Ishikawa (cell line): Measurements from ENCODE around the gene PLXNA2.

Experiments
- CEBPB ChIP-seq: IDR thresholded peaks from 2 replicates; pipeline ENCODE4 v1.6.1; 2012
- CREB1 ChIP-seq: IDR thresholded peaks from 2 replicates; pipeline ENCODE4 v1.6.1; 2012; ENCODE audit warnings: low read depth
- EGR1 ChIP-seq: IDR thresholded peaks from 2 replicates; pipeline ENCODE4 v1.6.1; 2012
- EP300 ChIP-seq: IDR thresholded peaks from 2 replicates; pipeline ENCODE4 v1.6.1; 2012; ENCODE audit warnings: borderline replicate concordance
- FOXM1 ChIP-seq: IDR thresholded peaks from 2 replicates; pipeline ENCODE4 v1.6.1; 2012; ENCODE audit warnings: low read depth, borderline replicate concordance
- MAX ChIP-seq: IDR thresholded peaks from 2 replicates; pipeline ENCODE4 v1.6.1; 2012
- NFIC ChIP-seq: IDR thresholded peaks from 2 replicates; pipeline ENCODE4 v1.6.1; 2012
- RAD21 ChIP-seq: IDR thresholded peaks from 2 replicates; pipeline ENCODE4 v1.6.1; 2012; ENCODE audit warnings: low read depth
- REST ChIP-seq: IDR thresholded peaks from 2 replicates; pipeline ENCODE4 v1.6.1; 2012; ENCODE audit warnings: low read depth, mild to moderate bottlenecking
- TAF1 ChIP-seq: IDR thresholded peaks from 2 replicates; pipeline ENCODE4 v1.6.1; 2012; ENCODE audit warnings: low read depth, mild to moderate bottlenecking
- TCF12 ChIP-seq: IDR thresholded peaks from 2 replicates; pipeline ENCODE4 v1.6.1; 2012; ENCODE audit warnings: low read depth
- TEAD4 ChIP-seq: IDR thresholded peaks from 2 replicates; pipeline ENCODE4 v1.6.1; 2012
- YY1 ChIP-seq: IDR thresholded peaks from 2 replicates; pipeline ENCODE4 v1.6.1; 2012; ENCODE audit warnings: low read depth
- ZBTB7A ChIP-seq: IDR thresholded peaks from 2 replicates; pipeline ENCODE4 v1.6.1; 2012; ENCODE audit warnings: low read depth
- TF ChIP-seq, protein P1 (sequence below): IDR thresholded peaks from 2 replicates; pipeline ENCODE4 v1.6.1; 2012

PLXNA2 gene

GRCh38 chr1:208231881-208232661 lies 12.1 kb downstream of the PLXNA2 start:
- TF ChIP-seq TAF1, result no peak
- no peak for TF ChIP-seq ZBTB7A
- TF ChIP-seq CREB1, result no peak
- no peak for TF ChIP-seq MAX
- TF ChIP-seq FOXM1, result no peak
- TF ChIP-seq, protein P1, sequence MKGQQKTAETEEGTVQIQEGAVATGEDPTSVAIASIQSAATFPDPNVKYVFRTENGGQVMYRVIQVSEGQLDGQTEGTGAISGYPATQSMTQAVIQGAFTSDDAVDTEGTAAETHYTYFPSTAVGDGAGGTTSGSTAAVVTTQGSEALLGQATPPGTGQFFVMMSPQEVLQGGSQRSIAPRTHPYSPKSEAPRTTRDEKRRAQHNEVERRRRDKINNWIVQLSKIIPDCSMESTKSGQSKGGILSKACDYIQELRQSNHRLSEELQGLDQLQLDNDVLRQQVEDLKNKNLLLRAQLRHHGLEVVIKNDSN, result no peak
- no peak for TF ChIP-seq CEBPB
- no peak for TF ChIP-seq YY1
- TF ChIP-seq RAD21, result no peak
- TF ChIP-seq TEAD4, result no peak
- no peak for TF ChIP-seq EP300
- no peak for TF ChIP-seq TCF12
- no peak for TF ChIP-seq NFIC

DNA sequence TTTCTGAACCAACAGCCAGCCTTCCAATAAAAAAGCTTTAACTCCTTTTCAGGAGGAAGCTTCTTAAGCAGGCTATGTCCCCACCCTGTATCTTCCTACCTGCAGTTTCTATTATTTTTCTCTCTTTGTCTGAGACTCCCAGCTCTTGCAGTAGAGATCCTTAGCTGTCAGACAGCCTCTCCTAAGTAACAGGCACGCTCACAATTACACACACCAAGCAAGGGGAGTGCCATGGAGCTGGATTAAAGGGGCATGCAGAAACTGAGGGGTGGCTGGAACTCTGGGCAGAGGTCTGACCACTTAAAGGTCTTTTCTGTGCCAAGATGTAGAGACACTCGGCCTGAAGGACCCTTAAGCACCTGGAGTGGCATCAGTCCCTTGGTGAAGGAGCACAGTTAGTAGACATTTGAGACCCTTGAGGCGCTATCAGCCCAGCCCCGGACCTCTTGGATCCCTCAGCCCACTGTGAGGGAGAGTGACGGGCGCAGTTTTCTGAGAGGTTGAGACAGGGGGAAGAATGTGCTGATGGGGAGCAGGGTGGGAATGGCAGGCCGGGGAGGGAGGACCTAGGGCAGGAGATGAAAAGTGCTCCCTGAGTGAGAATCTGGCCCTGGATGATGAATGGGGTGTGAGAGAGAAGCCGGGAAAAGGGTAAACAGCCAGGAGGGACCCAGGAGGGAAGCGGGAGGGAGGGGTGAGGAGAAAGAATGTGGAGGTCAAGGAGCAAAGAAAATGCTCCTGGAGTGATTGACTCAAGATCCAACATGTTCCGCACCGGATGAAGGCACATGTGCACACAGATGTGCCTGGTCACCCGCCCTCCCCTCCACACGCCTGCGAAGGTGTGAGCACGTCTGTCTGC lies 13.3 kb downstream of the PLXNA2 start:
- no peak for TF ChIP-seq TEAD4
- no peak for TF ChIP-seq TAF1
- TF ChIP-seq EGR1, result no peak

- no peak for TF ChIP-seq FOXM1
- TF ChIP-seq ZBTB7A, result no peak
- no peak for TF ChIP-seq REST
- no peak for TF ChIP-seq TEAD4
- no peak for TF ChIP-seq RAD21
- TF ChIP-seq YY1, result no peak
- TF ChIP-seq EP300, result no peak
- no peak for TF ChIP-seq MAX
- TF ChIP-seq, protein P1, result no peak
- TF ChIP-seq TAF1, result no peak
- TF ChIP-seq TCF12, result no peak
- TF ChIP-seq CREB1, result no peak
- TF ChIP-seq EGR1, result no peak
- no peak for TF ChIP-seq CEBPB
- no peak for TF ChIP-seq NFIC
Measured at GRCh38 chr1:208228550-208228949, 15.6 kb downstream of the PLXNA2 start.

DNA sequence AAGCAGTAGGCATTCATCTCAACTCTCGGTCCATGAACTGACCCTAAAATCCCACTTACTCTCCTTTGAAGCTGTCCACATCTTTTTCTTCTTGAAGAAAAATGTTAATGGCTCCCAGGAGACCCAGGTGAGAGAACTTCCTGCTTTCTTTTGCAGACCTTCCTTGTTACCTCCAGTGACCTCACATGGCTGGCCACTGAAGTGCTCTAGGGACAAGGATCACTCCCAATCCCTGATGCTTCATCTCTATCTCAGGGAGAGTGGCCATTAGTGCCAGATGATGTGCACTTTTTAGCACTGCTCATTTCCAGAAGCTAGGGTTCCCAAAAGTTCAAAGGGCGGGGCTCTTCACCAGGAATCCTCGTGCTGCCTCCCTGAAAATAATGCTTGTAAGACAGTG lies 16.2 kb downstream of the PLXNA2 start:
- TF ChIP-seq CREB1 (no peak), ZBTB7A (no peak), NFIC (no peak), REST (no peak), MAX (no peak), EGR1 (no peak), TEAD4 (no peak), YY1 (no peak), TCF12 (no peak), FOXM1 (no peak), EP300 (no peak), CEBPB (no peak), RAD21 (no peak), TAF1 (no peak)
- TF ChIP-seq, protein P1, result no peak
